GM23338 (cell line): ENCODE data around the gene FIG4. TPM values are rescaled to one million over a fixed set of nuclear protein-coding genes. Genes with fewer than 3 reads are reported as not detected.

ENCODE experiments used
- ATAC-seq: fragments of 200-7000 bp; cut with Tn5 transposase; 3 replicates; pipeline ENCODE4 v1.9.1; 2020
- DNase-seq: peaks from one replicate; pipeline ENCODE4 v3.0.0-alpha.2; 2015; ENCODE audit warnings: low spot score
- H2AFZ ChIP-seq: fragments of 200-600 bp; sonication (generic); 2 replicates; pipeline ENCODE4 v1.8.0; 2016; ENCODE audit warnings: antibody characterized with exemption, mild to moderate bottlenecking, moderate library complexity
- H3F3A ChIP-seq: fragments of 200-600 bp; sonication (generic); replicated peaks from 2 replicates; pipeline ENCODE4 v1.8.0; 2017; ENCODE audit warnings: antibody characterized with exemption, mixed run types, low read depth
- H3K27ac ChIP-seq: fragments of 200-600 bp; sonication (generic); 2 replicates; pipeline ENCODE4 v1.6.1; 2016; ENCODE audit warnings: low read depth
- H3K27me3 ChIP-seq: fragments of 200-600 bp; sonication (generic); 2 replicates; pipeline ENCODE4 v1.8.0; 2016; ENCODE audit warnings: mild to moderate bottlenecking, mixed run types, moderate library complexity; ENCODE audit not compliant: insufficient read depth
- H3K36me3 ChIP-seq: fragments of 200-600 bp; sonication (generic); 2 replicates; pipeline ENCODE4 v1.8.0; 2016; ENCODE audit warnings: mild to moderate bottlenecking; ENCODE audit not compliant: insufficient read depth
- H3K4me1 ChIP-seq: fragments of 200-600 bp; sonication (generic); 2 replicates; pipeline ENCODE4 v1.8.0; 2016; ENCODE audit warnings: mild to moderate bottlenecking, moderate library complexity; ENCODE audit not compliant: insufficient read depth
- H3K4me2 ChIP-seq: fragments of 200-600 bp; sonication (generic); 2 replicates; pipeline ENCODE4 v1.7.1; 2017; ENCODE audit warnings: mixed run types
- H3K4me3 ChIP-seq: fragments of 200-600 bp; sonication (generic); 2 replicates; pipeline ENCODE4 v1.6.1; 2016; ENCODE audit warnings: mixed run types
- H3K79me2 ChIP-seq: fragments of 200-600 bp; sonication (generic); replicated peaks from 2 replicates; pipeline ENCODE4 v1.8.0; 2017; ENCODE audit warnings: mild to moderate bottlenecking; ENCODE audit not compliant: insufficient read depth
- H3K9me2 ChIP-seq: fragments of 200-600 bp; sonication (generic); 2 replicates; pipeline ENCODE4 v1.8.0; 2017; ENCODE audit not compliant: insufficient read depth
- H4K20me1 ChIP-seq: fragments of 200-600 bp; sonication (generic); replicated peaks from 2 replicates; pipeline ENCODE4 v1.8.0; 2017; ENCODE audit warnings: mild to moderate bottlenecking; ENCODE audit not compliant: insufficient read depth
- H3K27ac Mint-ChIP-seq: 2 replicates; pipeline ENCODE4 v1.8.0; 2020; ENCODE audit warnings: inconsistent platforms, mild to moderate bottlenecking, moderate library complexity, mixed read lengths
- H3K27me3 Mint-ChIP-seq: 3 replicates; pipeline ENCODE4 v1.8.0; 2022; ENCODE audit warnings: low read depth, mild to moderate bottlenecking, moderate library complexity, mixed read lengths, inconsistent platforms; ENCODE audit not compliant: insufficient read depth, poor library complexity
- H3K36me3 Mint-ChIP-seq: 3 replicates; pipeline ENCODE4 v1.8.0; 2021; ENCODE audit warnings: low read depth, mild to moderate bottlenecking, inconsistent platforms, moderate library complexity, mixed read lengths
- H3K4me1 Mint-ChIP-seq: 3 replicates; pipeline ENCODE4 v1.8.0; 2020; ENCODE audit warnings: mild to moderate bottlenecking, inconsistent platforms, mixed read lengths
- H3K4me3 Mint-ChIP-seq: 3 replicates; pipeline ENCODE4 v1.8.0; 2021; ENCODE audit warnings: moderate library complexity, mild to moderate bottlenecking, inconsistent platforms, mixed read lengths
- H3K9me3 Mint-ChIP-seq: 3 replicates; pipeline ENCODE4 v1.8.0; 2020; ENCODE audit warnings: moderate library complexity, mild to moderate bottlenecking, inconsistent platforms, mixed read lengths
- JUNB ChIP-seq: IDR thresholded peaks from one replicate; pipeline ENCODE4 v1.6.1; 2016; ENCODE audit warnings: antibody characterized with exemption; ENCODE audit not compliant: unreplicated experiment
- NANOG ChIP-seq: IDR thresholded peaks from 2 replicates; pipeline ENCODE4 v1.6.1; 2016; ENCODE audit warnings: antibody characterized with exemption, borderline replicate concordance
- POLR2AphosphoS5 ChIP-seq: IDR thresholded peaks from 2 replicates; pipeline ENCODE4 v1.6.1; 2016; ENCODE audit warnings: antibody characterized with exemption, low read depth
- STAT1 ChIP-seq: IDR thresholded peaks from one replicate; pipeline ENCODE4 v1.6.1; 2016; ENCODE audit warnings: antibody characterized with exemption; ENCODE audit not compliant: unreplicated experiment
- ZNF331 ChIP-seq: fragments of 250-450 bp; sonication (Bioruptor Pico); IDR thresholded peaks from 2 replicates; pipeline ENCODE4 v1.5.0; 2020; ENCODE audit warnings: low read depth, mild to moderate bottlenecking, moderate library complexity
- polyA plus RNA-seq: library from polyadenylated mRNA; unstranded; fragments of >200 nt; fragmentation: Nextera tagmentation; extraction: Ambion mirVana; gene quantifications from 2 replicates; pipeline ENCODE4 v1.2.1, GENCODE V29; 2016
- total RNA-seq: library from RNA; depleted of rRNA; stranded (reverse); fragments of >200 nt; shearing (Covaris generic); gene quantifications from 2 replicates; pipeline ENCODE4 v1.2.3, GENCODE V29; 2014
- TF ChIP-seq, protein P1 (sequence below): fragments of 250-450 bp; sonication (Bioruptor Pico); IDR thresholded peaks from 2 replicates; pipeline ENCODE4 v1.5.0; 2020; ENCODE audit warnings: mild to moderate bottlenecking, moderate library complexity
- TF ChIP-seq, protein P2 (sequence below): IDR thresholded peaks from 2 replicates; pipeline ENCODE4 v1.6.1; 2016; ENCODE audit warnings: antibody characterized with exemption
- TF ChIP-seq, protein P3 (sequence below), 2 experiments: fragments of 200-600 bp in 1 of 2; sonication (generic) in 1 of 2; conservative IDR thresholded peaks; 2 replicates each; pipeline versions ENCODE4 v1.5.1 to v1.6.1; 2016 to 2017; ENCODE audit warnings: antibody characterized with exemption in 2 of 2, low read depth in 2 of 2, mild to moderate bottlenecking in 2 of 2, moderate library complexity in 1 of 2

The FIG4 gene
- total and polyA plus RNA-seq, 2 experiments from 2014 or later: 7.0 to 16.9 TPM

DNA sequence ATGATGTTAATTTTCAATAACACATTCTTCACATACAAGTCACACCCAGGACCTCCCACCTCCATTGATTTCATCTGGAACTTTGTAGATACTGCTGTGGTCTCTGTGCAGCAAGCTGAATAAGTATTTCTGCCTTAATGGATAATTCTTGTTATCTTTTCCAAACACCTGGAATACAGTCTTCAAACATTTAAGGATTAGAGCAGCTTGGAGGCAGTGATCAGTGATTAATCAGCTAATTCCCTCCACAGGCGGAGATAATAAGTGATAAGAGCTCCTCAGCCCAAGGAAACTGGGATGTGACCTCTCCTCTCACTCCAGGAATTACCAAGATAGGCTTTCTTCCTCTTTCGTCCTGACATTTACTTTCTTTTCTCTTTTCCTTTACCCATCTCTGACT is 110.7 kb downstream of the FIG4 start:
- Histone ChIP-seq H2AFZ (no peak overlapping the region), H3K4me3 (no peak overlapping the region), H3K27ac (no peak overlapping the region), H4K20me1 (no peaks in the 10 kb centered on the region), H3K27me3 (no peaks in the 10 kb centered on the region), H3K4me2 (no peak overlapping the region), H3K9me2 (no peaks in the 10 kb centered on the region), H3K4me1 (peaks cover 11% of the 10 kb centered on the region; the same call in 1 of the 2 replicates), H3K79me2 (no peaks in the 10 kb centered on the region), H3K36me3 (no peaks in the 10 kb centered on the region), H3F3A (no peaks in the 10 kb centered on the region)
- H3K9me3 Mint-ChIP-seq: no peaks in the 10 kb centered on the region
- DNase-seq (no peak), ATAC-seq (no peak)
- no peak overlapping the region for H3K4me3 Mint-ChIP-seq
- H3K36me3 Mint-ChIP-seq: no peaks in the 10 kb centered on the region; the same call in 2 of the 3 replicates
- peaks cover 20% of the 10 kb centered on the region; the same call in 2 of the 3 replicates for H3K4me1 Mint-ChIP-seq
- TF ChIP-seq ZNF331 (CRISPR knock-in tag) (no peak), POLR2AphosphoS5 (no peak), JUNB (no peak)
- TF ChIP-seq, protein P1, sequence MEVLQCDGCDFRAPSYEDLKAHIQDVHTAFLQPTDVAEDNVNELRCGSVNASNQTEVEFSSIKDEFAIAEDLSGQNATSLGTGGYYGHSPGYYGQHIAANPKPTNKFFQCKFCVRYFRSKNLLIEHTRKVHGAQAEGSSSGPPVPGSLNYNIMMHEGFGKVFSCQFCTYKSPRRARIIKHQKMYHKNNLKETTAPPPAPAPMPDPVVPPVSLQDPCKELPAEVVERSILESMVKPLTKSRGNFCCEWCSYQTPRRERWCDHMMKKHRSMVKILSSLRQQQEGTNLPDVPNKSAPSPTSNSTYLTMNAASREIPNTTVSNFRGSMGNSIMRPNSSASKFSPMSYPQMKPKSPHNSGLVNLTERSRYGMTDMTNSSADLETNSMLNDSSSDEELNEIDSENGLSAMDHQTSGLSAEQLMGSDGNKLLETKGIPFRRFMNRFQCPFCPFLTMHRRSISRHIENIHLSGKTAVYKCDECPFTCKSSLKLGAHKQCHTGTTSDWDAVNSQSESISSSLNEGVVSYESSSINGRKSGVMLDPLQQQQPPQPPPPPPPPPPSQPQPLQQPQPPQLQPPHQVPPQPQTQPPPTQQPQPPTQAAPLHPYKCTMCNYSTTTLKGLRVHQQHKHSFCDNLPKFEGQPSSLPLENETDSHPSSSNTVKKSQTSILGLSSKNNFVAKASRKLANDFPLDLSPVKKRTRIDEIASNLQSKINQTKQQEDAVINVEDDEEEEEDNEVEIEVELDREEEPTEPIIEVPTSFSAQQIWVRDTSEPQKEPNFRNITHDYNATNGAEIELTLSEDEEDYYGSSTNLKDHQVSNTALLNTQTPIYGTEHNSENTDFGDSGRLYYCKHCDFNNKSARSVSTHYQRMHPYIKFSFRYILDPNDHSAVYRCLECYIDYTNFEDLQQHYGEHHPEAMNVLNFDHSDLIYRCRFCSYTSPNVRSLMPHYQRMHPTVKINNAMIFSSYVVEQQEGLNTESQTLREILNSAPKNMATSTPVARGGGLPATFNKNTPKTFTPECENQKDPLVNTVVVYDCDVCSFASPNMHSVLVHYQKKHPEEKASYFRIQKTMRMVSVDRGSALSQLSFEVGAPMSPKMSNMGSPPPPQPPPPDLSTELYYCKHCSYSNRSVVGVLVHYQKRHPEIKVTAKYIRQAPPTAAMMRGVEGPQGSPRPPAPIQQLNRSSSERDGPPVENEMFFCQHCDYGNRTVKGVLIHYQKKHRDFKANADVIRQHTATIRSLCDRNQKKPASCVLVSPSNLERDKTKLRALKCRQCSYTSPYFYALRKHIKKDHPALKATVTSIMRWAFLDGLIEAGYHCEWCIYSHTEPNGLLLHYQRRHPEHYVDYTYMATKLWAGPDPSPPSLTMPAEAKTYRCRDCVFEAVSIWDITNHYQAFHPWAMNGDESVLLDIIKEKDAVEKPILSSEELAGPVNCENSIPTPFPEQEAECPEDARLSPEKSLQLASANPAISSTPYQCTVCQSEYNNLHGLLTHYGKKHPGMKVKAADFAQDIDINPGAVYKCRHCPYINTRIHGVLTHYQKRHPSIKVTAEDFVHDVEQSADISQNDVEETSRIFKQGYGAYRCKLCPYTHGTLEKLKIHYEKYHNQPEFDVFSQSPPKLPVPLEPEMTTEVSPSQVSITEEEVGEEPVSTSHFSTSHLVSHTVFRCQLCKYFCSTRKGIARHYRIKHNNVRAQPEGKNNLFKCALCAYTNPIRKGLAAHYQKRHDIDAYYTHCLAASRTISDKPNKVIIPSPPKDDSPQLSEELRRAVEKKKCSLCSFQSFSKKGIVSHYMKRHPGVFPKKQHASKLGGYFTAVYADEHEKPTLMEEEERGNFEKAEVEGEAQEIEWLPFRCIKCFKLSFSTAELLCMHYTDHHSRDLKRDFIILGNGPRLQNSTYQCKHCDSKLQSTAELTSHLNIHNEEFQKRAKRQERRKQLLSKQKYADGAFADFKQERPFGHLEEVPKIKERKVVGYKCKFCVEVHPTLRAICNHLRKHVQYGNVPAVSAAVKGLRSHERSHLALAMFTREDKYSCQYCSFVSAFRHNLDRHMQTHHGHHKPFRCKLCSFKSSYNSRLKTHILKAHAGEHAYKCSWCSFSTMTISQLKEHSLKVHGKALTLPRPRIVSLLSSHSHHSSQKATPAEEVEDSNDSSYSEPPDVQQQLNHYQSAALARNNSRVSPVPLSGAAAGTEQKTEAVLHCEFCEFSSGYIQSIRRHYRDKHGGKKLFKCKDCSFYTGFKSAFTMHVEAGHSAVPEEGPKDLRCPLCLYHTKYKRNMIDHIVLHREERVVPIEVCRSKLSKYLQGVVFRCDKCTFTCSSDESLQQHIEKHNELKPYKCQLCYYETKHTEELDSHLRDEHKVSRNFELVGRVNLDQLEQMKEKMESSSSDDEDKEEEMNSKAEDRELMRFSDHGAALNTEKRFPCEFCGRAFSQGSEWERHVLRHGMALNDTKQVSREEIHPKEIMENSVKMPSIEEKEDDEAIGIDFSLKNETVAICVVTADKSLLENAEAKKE (CRISPR knock-in tag): no peak
- H3K27me3 Mint-ChIP-seq: no peaks in the 10 kb centered on the region
- H3K27ac Mint-ChIP-seq: no peak overlapping the region

DNA sequence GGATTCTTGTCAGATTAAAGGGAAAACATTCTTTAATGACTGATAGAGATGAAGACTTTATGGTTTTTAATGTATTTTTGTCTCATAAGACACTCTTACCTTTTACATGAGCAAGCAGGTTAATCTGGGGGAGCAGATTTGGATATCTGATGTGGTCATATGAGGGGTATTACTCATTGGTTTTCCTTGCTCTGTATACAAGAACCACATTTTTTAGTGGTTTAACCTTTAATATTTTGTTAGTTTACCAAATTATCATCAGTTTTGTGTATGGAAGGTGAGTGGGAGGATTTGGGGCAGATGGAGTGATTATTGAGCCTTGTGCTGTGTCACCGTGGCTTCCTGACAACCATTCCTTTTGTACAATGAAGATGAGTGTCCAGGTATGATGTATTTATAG is 112.9 kb downstream of the FIG4 start:
- H3K9me2 ChIP-seq: no peaks in the 10 kb centered on the region
- Mint-ChIP-seq H3K36me3 (peaks cover 3% of the 10 kb centered on the region; the same call in 1 of the 3 replicates), H3K27me3 (no peaks in the 10 kb centered on the region), H3K9me3 (no peaks in the 10 kb centered on the region), H3K4me3 (no peak overlapping the region), H3K27ac (peak overlapping the region; percentile 57; the same call in 1 of the 2 replicates), H3K4me1 (peaks cover 20% of the 10 kb centered on the region; the same call in 2 of the 3 replicates)
- no peak overlapping the region for H3K27ac ChIP-seq
- no peaks in the 10 kb centered on the region for H3K79me2 ChIP-seq
- H2AFZ ChIP-seq: no peak overlapping the region
- no peaks in the 10 kb centered on the region for H4K20me1 ChIP-seq
- no peaks in the 10 kb centered on the region for H3K36me3 ChIP-seq
- DNase-seq (no peak), ATAC-seq (no peak)
- no peak overlapping the region for H3K4me3 ChIP-seq
- H3K4me1 ChIP-seq: peaks cover 11% of the 10 kb centered on the region; the same call in 1 of the 2 replicates
- H3K4me2 ChIP-seq: no peak overlapping the region
- no peaks in the 10 kb centered on the region for H3F3A ChIP-seq
- no peaks in the 10 kb centered on the region for H3K27me3 ChIP-seq
- TF ChIP-seq NANOG: no peak
- no peak for TF ChIP-seq STAT1
- TF ChIP-seq, protein P2, sequence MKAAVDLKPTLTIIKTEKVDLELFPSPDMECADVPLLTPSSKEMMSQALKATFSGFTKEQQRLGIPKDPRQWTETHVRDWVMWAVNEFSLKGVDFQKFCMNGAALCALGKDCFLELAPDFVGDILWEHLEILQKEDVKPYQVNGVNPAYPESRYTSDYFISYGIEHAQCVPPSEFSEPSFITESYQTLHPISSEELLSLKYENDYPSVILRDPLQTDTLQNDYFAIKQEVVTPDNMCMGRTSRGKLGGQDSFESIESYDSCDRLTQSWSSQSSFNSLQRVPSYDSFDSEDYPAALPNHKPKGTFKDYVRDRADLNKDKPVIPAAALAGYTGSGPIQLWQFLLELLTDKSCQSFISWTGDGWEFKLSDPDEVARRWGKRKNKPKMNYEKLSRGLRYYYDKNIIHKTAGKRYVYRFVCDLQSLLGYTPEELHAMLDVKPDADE: no peak
- TF ChIP-seq ZNF331 (CRISPR knock-in tag): no peak
- TF ChIP-seq, protein P3, sequence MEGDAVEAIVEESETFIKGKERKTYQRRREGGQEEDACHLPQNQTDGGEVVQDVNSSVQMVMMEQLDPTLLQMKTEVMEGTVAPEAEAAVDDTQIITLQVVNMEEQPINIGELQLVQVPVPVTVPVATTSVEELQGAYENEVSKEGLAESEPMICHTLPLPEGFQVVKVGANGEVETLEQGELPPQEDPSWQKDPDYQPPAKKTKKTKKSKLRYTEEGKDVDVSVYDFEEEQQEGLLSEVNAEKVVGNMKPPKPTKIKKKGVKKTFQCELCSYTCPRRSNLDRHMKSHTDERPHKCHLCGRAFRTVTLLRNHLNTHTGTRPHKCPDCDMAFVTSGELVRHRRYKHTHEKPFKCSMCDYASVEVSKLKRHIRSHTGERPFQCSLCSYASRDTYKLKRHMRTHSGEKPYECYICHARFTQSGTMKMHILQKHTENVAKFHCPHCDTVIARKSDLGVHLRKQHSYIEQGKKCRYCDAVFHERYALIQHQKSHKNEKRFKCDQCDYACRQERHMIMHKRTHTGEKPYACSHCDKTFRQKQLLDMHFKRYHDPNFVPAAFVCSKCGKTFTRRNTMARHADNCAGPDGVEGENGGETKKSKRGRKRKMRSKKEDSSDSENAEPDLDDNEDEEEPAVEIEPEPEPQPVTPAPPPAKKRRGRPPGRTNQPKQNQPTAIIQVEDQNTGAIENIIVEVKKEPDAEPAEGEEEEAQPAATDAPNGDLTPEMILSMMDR (conservative IDR thresholded peaks at IDR 0.05; ENCODE audit: low read depth in 2 of 2): no peak
